ENCODE data around the gene AP4B1.
A peak's percentile ranks its signal among the peaks of the same experiment; 100 is the strongest.
"Not testable (repeated sequence)": the region's sequence is repeated elsewhere in the genome, so short reads cannot be mapped to it uniquely, and the experiment has no call there.

AP4B1 gene

GRCh38 chr1:113904674-113905434, at the start of gene AP4B1, which contains the start of gene DCLRE1B:
Gene AP4B1 (minus strand): TSS chr1:113904799. CDS start chr1:113904717, 82 bp downstream.
Gene DCLRE1B (plus strand): TSS chr1:113905326. CDS start chr1:113905587, 261 bp downstream.
- Histone ChIP-seq H3K4me1 (ENCODE audit: insufficient read depth, low read length) (peaks cover 8% of the 10 kb centered on the region), H3K4me3 (ENCODE audit: low read length) (peak within 1 kb of the TSS; percentile 65), H3K27me3 (ENCODE audit: insufficient read depth, low read length) (no peaks in the 10 kb centered on the region), H3K36me3 (ENCODE audit: insufficient read depth, low read length) (peaks cover 27% of the 10 kb centered on the region), H2AFZ (ENCODE audit: low read depth, low read length) (peak within 1 kb of the TSS; percentile 85), H3K9me3 (ENCODE audit: low read length) (no peaks in the 10 kb centered on the region)

GRCh38 chr1:113951719-113952118, 47.1 kb upstream of the AP4B1 start:
- Histone ChIP-seq H3K4me1 (ENCODE audit: insufficient read depth, low read length) (no peaks in the 10 kb centered on the region), H3K36me3 (ENCODE audit: insufficient read depth, low read length) (peaks cover 17% of the 10 kb centered on the region), H3K27me3 (ENCODE audit: insufficient read depth, low read length) (no peaks in the 10 kb centered on the region), H3K9me3 (ENCODE audit: low read length) (no peaks in the 10 kb centered on the region), H3K4me3 (ENCODE audit: low read length) (no peak overlapping the region), H2AFZ (ENCODE audit: low read depth, low read length) (no peak overlapping the region)

GRCh38 chr1:113950908-113951307, 46.3 kb upstream of the AP4B1 start:
- no peaks in the 10 kb centered on the region for H3K9me3 ChIP-seq (ENCODE audit: low read length)
- no peak overlapping the region for H3K4me3 ChIP-seq (ENCODE audit: low read length)
- no peaks in the 10 kb centered on the region for H3K27me3 ChIP-seq (ENCODE audit: insufficient read depth, low read length)
- H3K4me1 ChIP-seq (ENCODE audit: insufficient read depth, low read length), result no peaks in the 10 kb centered on the region
- no peak overlapping the region for H2AFZ ChIP-seq (ENCODE audit: low read depth, low read length)
- H3K36me3 ChIP-seq (ENCODE audit: insufficient read depth, low read length), result peaks cover 13% of the 10 kb centered on the region

- H3K27me3 ChIP-seq (ENCODE audit: insufficient read depth, low read length), result no peaks in the 10 kb centered on the region
- H3K36me3 ChIP-seq (ENCODE audit: insufficient read depth, low read length), result peaks cover 8% of the 10 kb centered on the region
- H3K9me3 ChIP-seq (ENCODE audit: low read length), result peaks cover 4% of the 10 kb centered on the region
- no peak overlapping the region for H3K4me3 ChIP-seq (ENCODE audit: low read length)
- no peak overlapping the region for H2AFZ ChIP-seq (ENCODE audit: low read depth, low read length)
- no peaks in the 10 kb centered on the region for H3K4me1 ChIP-seq (ENCODE audit: insufficient read depth, low read length)
Measured at GRCh38 chr1:113949007-113949406, 44.4 kb upstream of the AP4B1 start.

GRCh38 chr1:113948151-113948550, 43.6 kb upstream of the AP4B1 start:
- H3K9me3 ChIP-seq (ENCODE audit: low read length); H2AFZ ChIP-seq (ENCODE audit: low read depth, low read length): not testable (repeated sequence)

GRCh38 chr1:113947388-113948107, 42.9 kb upstream of the AP4B1 start:
- H3K36me3 ChIP-seq (ENCODE audit: insufficient read depth, low read length), result peaks cover 15% of the 10 kb centered on the region
- no peaks in the 10 kb centered on the region for H3K4me1 ChIP-seq (ENCODE audit: insufficient read depth, low read length)
- no peak overlapping the region for H2AFZ ChIP-seq (ENCODE audit: low read depth, low read length)
- no peak overlapping the region for H3K4me3 ChIP-seq (ENCODE audit: low read length)
- peaks cover 7% of the 10 kb centered on the region for H3K9me3 ChIP-seq (ENCODE audit: low read length)
- H3K27me3 ChIP-seq (ENCODE audit: insufficient read depth, low read length), result no peaks in the 10 kb centered on the region

More at GRCh38 chr1:113948151-113948550, 43.6 kb upstream of the AP4B1 start:
- not testable (repeated sequence) for H3K4me1 ChIP-seq (ENCODE audit: insufficient read depth, low read length); H3K4me3 ChIP-seq (ENCODE audit: low read length); H3K27me3 ChIP-seq (ENCODE audit: insufficient read depth, low read length)
- H3K36me3 ChIP-seq (ENCODE audit: insufficient read depth, low read length), result peaks cover 10% of the 10 kb centered on the region

GRCh38 chr1:113946678-113947387, 42.2 kb upstream of the AP4B1 start:
- no peaks in the 10 kb centered on the region for H3K27me3 ChIP-seq (ENCODE audit: insufficient read depth, low read length)
- no peak overlapping the region for H3K4me3 ChIP-seq (ENCODE audit: low read length)
- no peaks in the 10 kb centered on the region for H3K4me1 ChIP-seq (ENCODE audit: insufficient read depth, low read length)
- H3K36me3 ChIP-seq (ENCODE audit: insufficient read depth, low read length), result peaks cover 17% of the 10 kb centered on the region
- peaks cover 7% of the 10 kb centered on the region for H3K9me3 ChIP-seq (ENCODE audit: low read length)
- H2AFZ ChIP-seq (ENCODE audit: low read depth, low read length), result no peak overlapping the region

DNA sequence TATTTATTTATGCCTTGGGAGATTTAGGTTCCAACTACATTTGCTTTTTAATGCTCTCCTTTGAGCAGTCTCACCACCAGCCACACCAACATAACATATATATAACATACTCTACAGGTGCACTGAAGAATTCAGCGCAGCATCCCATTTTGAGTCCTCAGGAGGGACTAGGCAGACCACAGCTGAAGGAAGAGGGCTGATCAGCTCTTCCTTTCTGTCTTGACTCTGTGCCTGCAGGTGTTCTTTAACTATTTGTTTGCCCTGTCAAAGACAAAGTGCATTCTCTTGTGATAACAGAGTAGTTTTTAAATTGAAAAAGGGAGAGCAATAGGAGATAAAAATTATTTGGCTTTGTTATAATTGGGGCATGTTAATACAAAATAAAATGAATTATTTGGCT, 41.5 kb upstream of the AP4B1 start:
- H3K36me3 ChIP-seq (ENCODE audit: insufficient read depth, low read length), result peaks cover 21% of the 10 kb centered on the region
- H3K9me3 ChIP-seq (ENCODE audit: low read length), result peaks cover 7% of the 10 kb centered on the region
- H3K4me3 ChIP-seq (ENCODE audit: low read length), result no peak overlapping the region
- H3K4me1 ChIP-seq (ENCODE audit: insufficient read depth, low read length), result no peaks in the 10 kb centered on the region
- H3K27me3 ChIP-seq (ENCODE audit: insufficient read depth, low read length), result no peaks in the 10 kb centered on the region
- no peak overlapping the region for H2AFZ ChIP-seq (ENCODE audit: low read depth, low read length)

DNA sequence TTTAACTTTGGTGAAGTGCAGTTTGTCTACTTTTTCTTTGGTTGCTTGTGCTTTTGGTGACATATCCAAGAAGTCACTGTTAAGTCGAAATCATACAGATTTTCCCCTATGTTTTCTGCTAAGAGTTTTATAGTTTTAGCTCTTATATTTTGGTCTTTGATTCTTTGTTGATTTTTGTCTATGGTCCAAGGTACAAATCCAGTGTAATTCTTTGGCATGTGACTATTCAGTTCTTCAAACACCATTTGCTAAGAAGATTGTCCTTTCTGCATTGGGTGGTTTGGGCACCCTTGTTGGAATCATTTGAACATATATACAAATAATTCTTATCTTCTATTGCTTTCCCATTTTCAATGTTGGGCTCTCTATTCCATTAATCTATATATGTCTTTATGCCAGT, 40.7 kb upstream of the AP4B1 start:
- Histone ChIP-seq H3K4me3 (ENCODE audit: low read length) (no peak overlapping the region), H3K4me1 (ENCODE audit: insufficient read depth, low read length) (no peaks in the 10 kb centered on the region), H3K36me3 (ENCODE audit: insufficient read depth, low read length) (peaks cover 29% of the 10 kb centered on the region), H2AFZ (ENCODE audit: low read depth, low read length) (no peak overlapping the region), H3K27me3 (ENCODE audit: insufficient read depth, low read length) (no peaks in the 10 kb centered on the region), H3K9me3 (ENCODE audit: low read length) (peaks cover 7% of the 10 kb centered on the region)

GRCh38 chr1:113943028-113943811, 38.6 kb upstream of the AP4B1 start:
- Histone ChIP-seq H3K36me3 (ENCODE audit: insufficient read depth, low read length) (peaks cover 31% of the 10 kb centered on the region), H3K4me3 (ENCODE audit: low read length) (no peak overlapping the region), H3K27me3 (ENCODE audit: insufficient read depth, low read length) (no peaks in the 10 kb centered on the region), H2AFZ (ENCODE audit: low read depth, low read length) (no peak overlapping the region), H3K9me3 (ENCODE audit: low read length) (peaks cover 7% of the 10 kb centered on the region), H3K4me1 (ENCODE audit: insufficient read depth, low read length) (no peaks in the 10 kb centered on the region)

DNA sequence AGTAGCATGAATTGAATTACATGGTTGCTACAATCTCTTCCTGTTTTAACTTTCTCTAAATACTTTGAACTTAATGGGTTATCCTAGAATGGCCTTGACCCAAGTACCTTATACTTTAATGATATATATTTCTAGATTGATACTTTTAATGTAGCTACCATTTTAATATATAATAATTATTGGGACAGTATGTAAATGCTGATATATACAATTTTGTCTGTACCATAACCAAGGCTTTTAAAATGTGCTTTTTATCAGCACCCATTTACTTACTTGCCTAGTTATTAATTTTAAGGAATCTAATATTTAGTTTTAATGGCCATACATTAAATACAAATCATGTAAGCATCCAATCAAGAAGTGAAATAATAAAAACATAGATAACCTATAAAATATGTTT, 37.9 kb upstream of the AP4B1 start:
- H3K9me3 ChIP-seq (ENCODE audit: low read length), result peaks cover 7% of the 10 kb centered on the region
- no peak overlapping the region for H2AFZ ChIP-seq (ENCODE audit: low read depth, low read length)
- no peak overlapping the region for H3K4me3 ChIP-seq (ENCODE audit: low read length)
- H3K4me1 ChIP-seq (ENCODE audit: insufficient read depth, low read length), result no peaks in the 10 kb centered on the region
- peaks cover 31% of the 10 kb centered on the region for H3K36me3 ChIP-seq (ENCODE audit: insufficient read depth, low read length)
- H3K27me3 ChIP-seq (ENCODE audit: insufficient read depth, low read length), result no peaks in the 10 kb centered on the region

- H3K27me3 ChIP-seq (ENCODE audit: insufficient read depth, low read length), result no peaks in the 10 kb centered on the region
- H3K4me1 ChIP-seq (ENCODE audit: insufficient read depth, low read length), result no peaks in the 10 kb centered on the region
- H3K4me3 ChIP-seq (ENCODE audit: low read length), result no peak overlapping the region
- no peak overlapping the region for H2AFZ ChIP-seq (ENCODE audit: low read depth, low read length)
- peaks cover 31% of the 10 kb centered on the region for H3K36me3 ChIP-seq (ENCODE audit: insufficient read depth, low read length)
- peaks cover 7% of the 10 kb centered on the region for H3K9me3 ChIP-seq (ENCODE audit: low read length)
Measured at GRCh38 chr1:113941245-113941559, 36.6 kb upstream of the AP4B1 start.

Data from neuron (in vitro differentiated cells).